ENCODE data around the gene NIPAL3. TPM values are rescaled to one million over a fixed set of nuclear protein-coding genes. Genes with fewer than 3 reads are reported as not detected.

NIPAL3 gene
- total RNA-seq, 1 experiment from 2014 or later = 6.5 TPM

DNA sequence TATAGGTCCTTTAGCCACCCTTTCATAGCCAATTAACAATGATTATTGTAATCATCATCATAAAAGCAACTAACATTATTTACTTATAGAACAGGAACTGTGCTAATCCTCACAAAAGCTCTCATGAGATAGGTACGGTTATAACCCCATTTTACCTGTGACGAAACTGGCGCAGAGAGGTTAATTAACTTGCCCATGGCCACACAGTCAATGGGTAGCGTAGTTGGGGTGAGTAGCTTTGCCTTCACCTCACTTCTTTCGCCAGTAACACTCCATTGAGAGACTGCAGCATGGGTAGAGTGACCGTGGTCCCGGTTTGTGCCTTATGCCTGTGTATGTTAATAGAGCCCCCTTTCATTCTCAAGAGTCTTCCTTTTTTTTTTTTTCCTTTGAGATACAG lies 10.3 kb downstream of the NIPAL3 start:
- BruUV-seq (replicated peaks) = no TSS peak
- ChIA-PET CTCF (interaction anchor here (0.6 kb wide), 1 partner anchor 227 kb away, joined by 3 read pairs; no protein-coding TSS in a partner anchor), POLR2A (ENCODE audit: low non-redundant PET) (no interaction called here)
- no peak for DNase-seq (ENCODE audit: low spot score)
- no peak overlapping the region for H3K27ac ChIP-seq (ENCODE audit: low read depth, low read length, poor library complexity, severe bottlenecking)
- no peaks in the 10 kb centered on the region for H3K36me3 ChIP-seq (ENCODE audit: insufficient read depth, low read length, poor library complexity, severe bottlenecking)
- no peaks in the 10 kb centered on the region for H3K4me1 ChIP-seq (ENCODE audit: insufficient read depth, low read length, poor library complexity, severe bottlenecking)
- H3K4me3 ChIP-seq (ENCODE audit: low read depth, low read length, poor library complexity, severe bottlenecking) = no peak overlapping the region
- TF ChIP-seq, protein P1, sequence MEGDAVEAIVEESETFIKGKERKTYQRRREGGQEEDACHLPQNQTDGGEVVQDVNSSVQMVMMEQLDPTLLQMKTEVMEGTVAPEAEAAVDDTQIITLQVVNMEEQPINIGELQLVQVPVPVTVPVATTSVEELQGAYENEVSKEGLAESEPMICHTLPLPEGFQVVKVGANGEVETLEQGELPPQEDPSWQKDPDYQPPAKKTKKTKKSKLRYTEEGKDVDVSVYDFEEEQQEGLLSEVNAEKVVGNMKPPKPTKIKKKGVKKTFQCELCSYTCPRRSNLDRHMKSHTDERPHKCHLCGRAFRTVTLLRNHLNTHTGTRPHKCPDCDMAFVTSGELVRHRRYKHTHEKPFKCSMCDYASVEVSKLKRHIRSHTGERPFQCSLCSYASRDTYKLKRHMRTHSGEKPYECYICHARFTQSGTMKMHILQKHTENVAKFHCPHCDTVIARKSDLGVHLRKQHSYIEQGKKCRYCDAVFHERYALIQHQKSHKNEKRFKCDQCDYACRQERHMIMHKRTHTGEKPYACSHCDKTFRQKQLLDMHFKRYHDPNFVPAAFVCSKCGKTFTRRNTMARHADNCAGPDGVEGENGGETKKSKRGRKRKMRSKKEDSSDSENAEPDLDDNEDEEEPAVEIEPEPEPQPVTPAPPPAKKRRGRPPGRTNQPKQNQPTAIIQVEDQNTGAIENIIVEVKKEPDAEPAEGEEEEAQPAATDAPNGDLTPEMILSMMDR (conservative IDR thresholded peaks at IDR 0.05; ENCODE audit: low read depth, low read length) = no peak
- TF ChIP-seq EZH2 (IDR thresholded peaks at IDR 0.05; ENCODE audit: borderline replicate concordance, low read depth, low read length, poor library complexity, severe bottlenecking) = no peak
- H3K9me3 ChIP-seq (ENCODE audit: low read depth, low read length, poor library complexity, severe bottlenecking) = no peaks in the 10 kb centered on the region
- intact Hi-C loops (cut with micrococcal nuclease; ENCODE audit: unreplicated experiment) = no loop called here
- no peaks in the 10 kb centered on the region for H3K27me3 ChIP-seq (replicated peaks; ENCODE audit: insufficient read depth, low read depth, low read length, poor library complexity)

DNA sequence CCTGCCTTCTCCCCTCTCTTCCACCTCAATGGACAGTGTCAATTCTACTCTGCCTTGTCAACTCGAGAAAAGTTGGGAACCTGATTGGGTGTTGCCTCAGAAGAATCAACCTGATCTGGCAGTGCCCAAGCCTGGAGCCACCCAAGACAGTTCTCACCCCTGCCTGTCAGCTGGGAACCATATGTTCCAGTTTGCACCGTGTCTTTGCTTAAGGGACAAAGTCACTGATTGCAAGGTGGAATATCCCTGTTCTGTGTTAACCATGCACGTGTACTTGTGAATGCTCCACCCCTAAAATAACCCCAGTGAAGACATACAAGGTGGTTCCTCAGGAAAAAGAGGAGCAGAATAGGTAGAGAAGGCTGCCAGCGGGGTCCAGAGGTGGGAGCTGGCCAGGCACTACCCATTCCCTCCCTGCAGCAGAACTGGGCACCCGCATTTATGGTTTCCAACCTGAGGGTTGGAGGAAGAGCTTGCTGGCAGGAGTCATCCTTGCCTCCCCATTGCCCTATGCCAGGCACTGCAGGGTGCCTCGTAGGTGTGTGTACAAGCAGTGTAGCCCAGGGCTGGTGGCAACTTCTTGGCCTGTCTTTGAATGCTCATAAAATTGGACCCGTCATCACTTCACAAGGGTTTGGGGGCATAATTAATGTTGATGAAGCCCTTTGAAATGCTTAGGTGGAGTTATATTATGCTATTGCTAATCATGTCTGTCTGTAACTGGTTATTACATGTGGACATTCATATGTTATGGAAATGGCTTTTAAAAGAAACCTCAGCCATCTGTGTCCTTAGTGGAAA lies 11.3 kb downstream of the NIPAL3 start:
- no peak for DNase-seq (ENCODE audit: low spot score)
- TF ChIP-seq, protein P1 (conservative IDR thresholded peaks at IDR 0.05; ENCODE audit: low read depth, low read length) = no peak
- no peak for TF ChIP-seq EZH2 (IDR thresholded peaks at IDR 0.05; ENCODE audit: borderline replicate concordance, low read depth, low read length, poor library complexity, severe bottlenecking)
- Histone ChIP-seq H3K9me3 (ENCODE audit: low read depth, low read length, poor library complexity, severe bottlenecking) (no peaks in the 10 kb centered on the region), H3K27ac (ENCODE audit: low read depth, low read length, poor library complexity, severe bottlenecking) (no peak overlapping the region), H3K36me3 (ENCODE audit: insufficient read depth, low read length, poor library complexity, severe bottlenecking) (no peaks in the 10 kb centered on the region), H3K27me3 (replicated peaks; ENCODE audit: insufficient read depth, low read depth, low read length, poor library complexity) (no peaks in the 10 kb centered on the region), H3K4me1 (ENCODE audit: insufficient read depth, low read length, poor library complexity, severe bottlenecking) (no peaks in the 10 kb centered on the region), H3K4me3 (ENCODE audit: low read depth, low read length, poor library complexity, severe bottlenecking) (no peak overlapping the region)
- no TSS peak for BruUV-seq (replicated peaks)
- POLR2A ChIA-PET (ENCODE audit: low non-redundant PET) = no interaction called here
- intact Hi-C loops (cut with micrococcal nuclease; ENCODE audit: unreplicated experiment) = no loop called here
- CTCF ChIA-PET = no interaction called here

DNA sequence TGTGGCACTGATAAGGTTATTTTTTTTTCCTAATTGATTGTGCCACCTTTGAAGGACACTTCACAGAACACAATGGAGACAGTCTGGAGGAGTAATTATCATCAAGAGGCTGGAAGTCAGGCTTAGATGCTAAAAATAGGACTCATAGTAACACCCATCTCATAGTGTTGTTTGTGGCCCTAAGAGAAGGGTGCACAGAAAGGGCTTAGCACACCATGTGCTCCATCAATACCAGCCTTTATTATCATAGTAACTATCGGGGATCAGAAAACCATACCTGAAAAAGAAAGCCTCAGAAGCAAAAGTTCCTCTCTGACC lies 11.9 kb downstream of the NIPAL3 start:
- Histone ChIP-seq H3K4me1 (ENCODE audit: insufficient read depth, low read length, poor library complexity, severe bottlenecking) (no peaks in the 10 kb centered on the region), H3K27me3 (replicated peaks; ENCODE audit: insufficient read depth, low read depth, low read length, poor library complexity) (no peaks in the 10 kb centered on the region), H3K9me3 (ENCODE audit: low read depth, low read length, poor library complexity, severe bottlenecking) (no peaks in the 10 kb centered on the region), H3K27ac (ENCODE audit: low read depth, low read length, poor library complexity, severe bottlenecking) (no peak overlapping the region), H3K4me3 (ENCODE audit: low read depth, low read length, poor library complexity, severe bottlenecking) (no peak overlapping the region), H3K36me3 (ENCODE audit: insufficient read depth, low read length, poor library complexity, severe bottlenecking) (no peaks in the 10 kb centered on the region)
- BruUV-seq (replicated peaks) = no TSS peak
- no peak for DNase-seq (ENCODE audit: low spot score)
- no peak for TF ChIP-seq EZH2 (IDR thresholded peaks at IDR 0.05; ENCODE audit: borderline replicate concordance, low read depth, low read length, poor library complexity, severe bottlenecking)
- TF ChIP-seq, protein P1 (conservative IDR thresholded peaks at IDR 0.05; ENCODE audit: low read depth, low read length) = no peak
- ChIA-PET CTCF (no interaction called here), POLR2A (ENCODE audit: low non-redundant PET) (no interaction called here)
- intact Hi-C loops (cut with micrococcal nuclease; ENCODE audit: unreplicated experiment) = no loop called here
